Activated T-cell treated with anti-CD3 and anti-CD28 coated beads, Interleukin-2, amount 50 U/mL, for 48 hours (primary cell): ENCODE data around the gene OR51D1.

Source experiments
- DNase-seq, 2 experiments: peaks; one replicate each; pipeline ENCODE4 v3.0.0-alpha.2; 2020

Gene OR51D1

DNA sequence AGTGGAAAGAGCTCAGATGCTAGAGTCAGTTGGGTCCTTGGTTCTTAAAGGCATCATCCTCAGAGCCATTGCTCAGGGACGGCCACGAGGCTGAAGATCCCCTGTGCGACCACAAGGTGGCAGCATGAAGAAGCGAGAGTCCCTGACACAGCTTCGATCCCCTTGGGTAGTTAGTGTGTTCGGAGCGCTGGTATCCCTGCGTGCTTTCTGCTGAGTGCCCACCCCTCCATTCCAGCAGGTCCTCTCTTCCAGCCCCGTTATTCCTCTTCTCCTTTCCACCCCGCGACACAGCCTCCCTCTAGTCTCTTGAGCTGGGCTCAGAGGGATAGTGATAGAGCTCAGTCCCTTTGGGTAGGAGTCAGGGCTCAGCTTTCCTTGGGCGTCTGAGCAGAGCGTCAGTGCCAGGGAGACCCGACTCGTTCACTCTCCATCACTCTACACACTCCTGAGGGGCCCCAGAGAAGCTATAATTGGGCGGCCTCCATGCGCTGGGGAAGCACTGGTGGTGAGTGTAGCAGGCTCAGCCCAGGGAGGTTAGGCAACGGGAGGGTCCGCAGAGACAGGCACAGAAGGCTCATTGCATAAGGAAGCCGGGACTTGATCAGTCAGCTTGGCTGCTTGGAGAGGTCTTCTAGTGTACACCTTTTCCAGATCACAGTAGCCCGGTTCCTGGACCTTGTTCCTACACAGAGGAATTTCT is at the start of gene OR51D1:
OR51D1 (plus strand) TSS at position 516 of the 700 bp plus-strand sequence. CDS start 2,314 bp downstream, outside the sequence.
- peak; percentile 79 to 81 for DNase-seq

DNA sequence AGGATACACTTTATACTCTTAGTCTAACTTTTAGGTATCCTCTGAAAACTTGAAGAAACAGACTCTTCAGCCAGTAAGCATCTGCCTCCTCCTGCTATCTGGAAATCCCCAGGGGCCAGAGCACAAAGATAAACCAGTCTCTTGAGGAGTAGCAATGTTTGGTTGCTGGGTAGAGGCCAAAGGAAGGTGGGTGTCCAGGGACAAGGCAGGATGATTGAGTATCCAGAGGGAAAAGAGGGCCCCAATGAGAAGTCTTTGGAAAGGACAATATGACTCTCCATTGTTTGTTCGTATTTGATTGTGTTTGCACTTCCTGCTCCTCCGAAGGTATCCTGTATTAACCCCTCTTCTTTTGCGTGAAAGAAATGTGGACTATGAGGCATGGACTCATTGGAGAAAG is 48.3 kb upstream of the OR51D1 start:
- no peak for DNase-seq

- no peak for DNase-seq
These were observed 43.5 kb upstream of the OR51D1 start, which contains the start of gene OR52I1 for GRCh38 chr11:4593739-4594138. TSS of gene OR52I1 (plus strand) at chr11:4594039. CDS start at chr11:4594039, 0 bp downstream.

DNA sequence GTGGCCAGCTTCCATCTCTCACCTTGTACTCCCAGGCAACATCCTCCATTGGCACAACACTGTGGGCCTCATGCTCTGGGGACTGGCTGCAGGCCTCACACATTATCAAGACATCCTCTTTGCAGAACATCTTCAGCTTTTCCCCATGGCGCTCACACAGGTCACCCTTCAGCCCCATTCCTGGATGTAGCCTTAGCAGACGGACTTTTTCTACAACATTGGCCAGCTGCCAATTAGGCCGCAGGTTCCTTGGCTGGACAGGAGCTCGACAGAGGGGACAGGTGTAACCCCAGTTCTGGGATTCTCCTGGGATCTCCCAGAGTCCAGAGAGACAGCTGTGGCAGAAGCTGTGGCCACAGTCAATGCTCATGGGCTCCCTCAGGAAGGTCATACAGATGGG is 32.2 kb upstream of the OR51D1 start:
- DNase-seq = no peak

- no peak for DNase-seq
These were observed 30.9 kb upstream of the OR51D1 start for GRCh38 chr11:4606231-4607015.

DNA sequence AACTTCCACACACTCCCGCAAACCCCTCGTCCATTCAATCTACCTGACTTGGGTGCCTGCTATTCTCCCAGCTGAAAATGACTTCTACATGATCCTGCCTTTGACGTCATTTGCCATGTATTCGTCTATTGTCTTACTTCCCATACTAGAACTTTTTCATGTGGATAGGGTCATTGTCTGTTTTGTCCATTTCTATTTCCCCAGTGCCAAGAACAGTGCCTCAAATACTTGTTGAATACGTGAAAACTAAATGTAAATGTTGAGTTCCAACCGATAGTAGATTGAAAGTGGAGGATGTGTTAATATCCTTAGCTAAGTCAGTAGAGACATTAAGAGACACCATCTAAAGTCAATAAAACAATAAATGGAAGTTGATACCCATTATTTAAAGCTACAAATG is 30.2 kb upstream of the OR51D1 start:
- no peak for DNase-seq

- peak; percentile 94 to 95 for DNase-seq
These were observed 29.3 kb upstream of the OR51D1 start, which contains the start of gene TRIM68 for GRCh38 chr11:4607781-4608666. TSS of gene TRIM68 (minus strand) at chr11:4608231. CDS start at chr11:4605504, 2,727 bp downstream.

- DNase-seq = no peak
These were observed 26.9 kb upstream of the OR51D1 start for GRCh38 chr11:4610258-4610935.

GRCh38 chr11:4611986-4612385 is 25.3 kb upstream of the OR51D1 start:
- no peak for DNase-seq

DNA sequence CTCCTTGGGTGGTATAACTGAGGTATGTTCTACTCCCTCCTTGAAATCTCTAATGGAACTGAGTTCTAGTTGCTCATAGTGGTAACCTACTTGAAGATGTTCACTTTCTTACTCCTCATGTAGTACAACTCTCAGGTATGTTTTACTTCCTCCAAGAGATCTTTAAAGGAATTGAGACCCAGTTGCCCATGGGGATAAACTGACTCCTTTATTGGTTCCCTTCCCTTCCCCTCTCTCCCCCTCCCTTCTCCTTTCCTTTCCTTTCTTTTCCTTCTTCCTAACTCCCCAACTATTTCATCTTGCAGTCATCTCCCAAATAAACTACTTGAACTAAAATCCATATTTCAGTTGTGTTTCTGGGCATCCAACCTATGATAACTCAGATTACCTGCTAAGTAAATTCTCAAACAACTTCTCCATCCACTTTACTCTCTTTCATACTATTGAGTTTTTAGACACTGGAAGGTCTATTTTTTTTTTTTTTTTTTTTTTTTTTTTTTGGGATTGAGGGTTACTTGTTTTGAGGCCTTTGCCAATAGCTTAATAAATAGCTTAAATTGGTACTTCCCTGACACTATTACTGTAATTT is 21.3 kb upstream of the OR51D1 start:
- no peak for DNase-seq

- no peak for DNase-seq
These were observed 17.8 kb upstream of the OR51D1 start for GRCh38 chr11:4619514-4619913.

- DNase-seq = peak; percentile 59 to 63
These were observed 10.8 kb upstream of the OR51D1 start for GRCh38 chr11:4626207-4627099.

- no peak for DNase-seq
These were observed 1.1 kb upstream of the OR51D1 start for GRCh38 chr11:4636136-4636535.

DNA sequence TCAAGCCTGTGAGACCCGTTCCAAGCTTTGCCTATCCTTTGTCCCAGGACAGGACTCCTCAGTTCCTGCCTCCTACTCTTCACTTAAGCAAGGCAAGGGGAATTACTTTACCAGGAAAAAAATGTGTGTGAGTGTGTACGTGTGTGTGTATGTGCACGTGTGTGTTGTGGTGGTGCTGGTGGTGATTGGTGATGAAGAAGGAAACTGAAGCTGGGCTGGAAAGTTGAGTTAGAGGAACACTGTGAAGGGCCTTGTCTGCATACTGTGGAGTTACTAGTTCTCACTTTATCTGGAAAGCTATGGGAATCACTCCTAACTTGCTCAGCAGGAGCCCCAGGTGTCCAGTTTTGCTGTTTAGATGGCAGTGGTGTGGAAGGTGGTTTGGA is 378 bp downstream of the OR51D1 start:
- DNase-seq = no peak

DNA sequence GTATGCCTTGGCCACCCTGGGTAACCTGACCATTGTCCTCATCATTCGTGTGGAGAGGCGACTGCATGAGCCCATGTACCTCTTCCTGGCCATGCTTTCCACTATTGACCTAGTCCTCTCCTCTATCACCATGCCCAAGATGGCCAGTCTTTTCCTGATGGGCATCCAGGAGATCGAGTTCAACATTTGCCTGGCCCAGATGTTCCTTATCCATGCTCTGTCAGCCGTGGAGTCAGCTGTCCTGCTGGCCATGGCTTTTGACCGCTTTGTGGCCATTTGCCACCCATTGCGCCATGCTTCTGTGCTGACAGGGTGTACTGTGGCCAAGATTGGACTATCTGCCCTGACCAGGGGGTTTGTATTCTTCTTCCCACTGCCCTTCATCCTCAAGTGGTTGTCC is 2.7 kb downstream of the OR51D1 start:
- no peak for DNase-seq

DNA sequence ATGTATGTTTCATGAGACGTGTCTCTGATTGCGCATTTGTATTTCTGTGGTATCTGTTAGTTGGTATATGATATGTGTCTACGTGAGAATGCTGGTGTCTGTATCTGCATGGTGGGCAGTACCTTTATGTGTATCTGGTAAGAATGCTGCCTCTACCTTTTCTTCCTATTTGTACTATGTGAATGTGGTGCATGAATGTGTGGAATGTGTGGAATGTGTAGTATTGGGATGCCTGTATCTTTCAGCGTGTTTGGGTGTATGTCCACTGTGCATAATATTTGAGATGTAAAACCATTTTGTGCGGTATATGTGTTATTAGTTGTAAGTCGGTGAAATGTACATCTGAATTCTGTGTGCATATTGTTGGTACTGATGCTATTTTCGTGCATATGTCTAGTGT is 4.2 kb downstream of the OR51D1 start:
- no peak for DNase-seq

GRCh38 chr11:4642043-4642442 is 4.8 kb downstream of the OR51D1 start:
- DNase-seq = no peak

DNA sequence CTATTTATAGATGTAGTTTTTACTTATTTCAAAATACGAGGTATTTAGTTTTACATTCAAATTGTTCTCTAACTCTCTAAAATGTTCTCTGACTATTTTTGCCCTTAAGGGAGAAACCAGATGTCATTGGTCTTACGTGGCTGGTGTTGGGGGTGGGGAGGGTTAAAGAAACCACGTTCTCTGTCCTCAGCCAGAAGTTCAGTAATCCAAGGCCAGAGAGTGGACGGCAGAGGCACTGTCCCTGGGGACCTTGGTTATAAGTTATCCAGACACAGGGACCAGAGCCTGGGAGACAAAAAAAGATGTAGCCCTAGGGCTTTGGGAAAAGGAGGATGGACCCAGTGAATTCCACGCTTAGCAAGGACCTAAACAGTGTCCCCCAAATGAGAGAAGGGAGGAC is 5.8 kb downstream of the OR51D1 start:
- DNase-seq = no peak

GRCh38 chr11:4643682-4644081 is 6.4 kb downstream of the OR51D1 start, which contains the start of gene OR51E1:
TSS of gene OR51E1 (plus strand) at chr11:4643982. CDS start at chr11:4652527, 8,545 bp downstream.
- DNase-seq = no peak

DNA sequence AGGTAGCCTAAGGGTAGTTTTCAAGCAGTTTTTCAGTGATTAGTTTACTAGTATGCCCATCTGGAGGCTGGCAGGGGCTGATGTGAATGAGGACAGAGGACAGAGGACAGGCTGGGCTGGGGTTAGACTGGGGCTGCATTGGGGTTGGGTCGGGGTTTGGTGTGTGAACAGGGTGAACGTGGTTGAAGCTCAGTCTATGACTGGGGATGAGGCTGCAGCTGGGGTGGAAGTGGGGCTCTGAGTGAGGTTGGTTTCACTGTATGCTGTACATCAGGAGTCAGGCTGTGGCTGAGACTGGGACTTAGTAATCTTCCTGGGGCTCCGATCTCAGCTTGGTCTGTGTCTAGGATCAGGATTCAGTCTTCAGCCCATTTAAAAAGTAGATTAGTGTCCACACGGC is 7.0 kb downstream of the OR51D1 start:
- DNase-seq = no peak

DNA sequence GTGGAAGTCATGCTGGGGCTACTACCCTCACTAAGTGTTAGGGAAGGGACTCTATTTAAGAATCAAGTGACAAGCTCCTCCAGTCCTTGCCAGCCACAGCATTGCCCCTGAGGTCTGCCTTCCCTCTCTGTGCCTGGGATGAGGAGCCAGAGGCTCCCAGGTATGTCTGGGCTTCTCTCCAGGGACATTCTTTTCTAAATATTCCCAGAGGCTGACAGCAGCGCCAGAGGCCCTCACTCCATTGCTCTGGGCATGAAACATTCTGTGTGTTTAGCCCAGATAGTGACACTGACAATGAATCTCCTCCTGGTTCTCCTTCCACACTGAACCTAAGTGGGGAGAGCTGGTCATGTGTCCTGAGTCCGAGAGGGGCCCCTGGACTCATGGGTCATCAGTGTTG is 8.7 kb downstream of the OR51D1 start:
- DNase-seq = no peak
